ENCODE results near the gene YIPF1.
A peak's percentile ranks its signal among the peaks of the same experiment; 100 is the strongest.

Gene YIPF1

GRCh38 chr1:53889304-53890298 is at the start of gene YIPF1:
TSS of gene YIPF1 (minus strand) at chr1:53889797. CDS start at chr1:53888937, 860 bp downstream.
- DNase-seq, result peak; percentile 98

- no peak for DNase-seq
Observed at GRCh38 chr1:53938136-53938830, 48.7 kb upstream of the YIPF1 start.

GRCh38 chr1:53936430-53936829 is 46.8 kb upstream of the YIPF1 start:
- DNase-seq, result no peak

DNA sequence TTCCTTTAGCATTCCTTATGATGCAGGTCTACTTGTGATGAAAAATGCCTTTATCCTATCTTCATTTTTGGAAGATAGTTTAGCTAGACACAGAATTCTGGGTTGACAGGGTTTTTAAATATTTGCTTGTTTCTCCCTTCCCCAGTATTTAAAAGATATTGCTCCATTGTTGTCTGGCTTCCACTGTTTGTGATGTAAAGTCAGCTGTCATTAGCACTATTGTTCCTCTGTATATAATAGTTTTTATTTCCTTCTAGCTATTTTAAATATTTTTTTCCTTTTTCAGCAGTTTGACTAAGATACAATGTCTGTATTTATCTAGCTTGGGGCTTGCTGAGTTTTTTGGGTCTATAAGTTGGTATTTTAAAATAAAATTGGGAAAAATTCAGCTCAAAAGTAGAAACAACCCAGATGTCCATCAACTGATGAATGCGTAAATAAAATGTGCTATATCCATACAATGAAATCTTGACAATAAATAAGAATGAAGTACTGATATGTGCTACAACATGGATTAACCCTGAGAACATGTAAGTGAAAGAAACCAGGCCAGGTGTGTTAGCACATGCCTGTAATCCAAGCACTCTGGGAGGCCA is 44.7 kb upstream of the YIPF1 start:
- peak; percentile 22 for DNase-seq

GRCh38 chr1:53931523-53931922 is 41.9 kb upstream of the YIPF1 start:
- no peak for DNase-seq

DNA sequence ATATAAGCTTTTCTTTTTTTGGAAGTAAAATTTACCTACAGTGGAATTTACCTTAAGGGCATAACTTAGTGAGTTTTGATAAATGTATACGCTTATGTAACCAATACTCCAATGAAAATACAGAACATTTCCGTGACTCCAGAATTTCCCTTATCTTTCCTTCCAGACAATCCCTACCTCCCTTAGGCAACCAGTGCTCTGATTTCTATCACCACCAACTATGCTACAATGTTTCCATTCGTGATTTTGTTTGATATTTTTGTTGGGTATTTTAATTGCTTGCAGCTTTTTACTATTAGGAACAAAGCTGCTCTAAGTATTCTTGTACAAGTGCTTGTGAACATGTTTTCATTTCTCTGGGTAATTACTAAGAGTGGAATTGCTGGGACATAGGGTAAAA is 41.3 kb upstream of the YIPF1 start:
- DNase-seq, result no peak

GRCh38 chr1:53929246-53929960 is 39.8 kb upstream of the YIPF1 start:
- no peak for DNase-seq

DNA sequence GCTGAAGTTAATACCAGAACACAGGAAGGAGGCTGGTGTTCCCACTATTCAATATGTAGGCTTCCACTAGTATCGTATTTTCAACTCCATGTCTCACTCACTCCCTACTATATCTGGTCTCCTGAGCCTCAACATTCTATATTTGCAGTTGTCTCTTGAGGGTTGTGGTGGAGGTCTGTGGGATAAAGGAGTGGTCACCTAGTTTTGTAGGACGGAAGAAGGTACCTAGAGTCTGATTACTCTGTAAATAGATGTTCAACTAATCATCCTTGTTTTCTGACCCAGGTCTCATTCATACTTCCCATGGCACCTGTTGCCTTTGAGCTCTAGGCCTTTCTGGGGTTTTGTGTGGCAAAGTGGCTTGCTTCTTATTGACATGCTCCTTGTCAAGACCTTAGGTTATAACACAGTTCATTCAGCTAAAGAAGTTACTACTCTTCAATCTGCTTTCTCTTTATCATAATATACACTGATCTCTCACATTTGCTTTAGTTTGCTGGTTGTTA is 37.8 kb upstream of the YIPF1 start:
- DNase-seq, result no peak

DNA sequence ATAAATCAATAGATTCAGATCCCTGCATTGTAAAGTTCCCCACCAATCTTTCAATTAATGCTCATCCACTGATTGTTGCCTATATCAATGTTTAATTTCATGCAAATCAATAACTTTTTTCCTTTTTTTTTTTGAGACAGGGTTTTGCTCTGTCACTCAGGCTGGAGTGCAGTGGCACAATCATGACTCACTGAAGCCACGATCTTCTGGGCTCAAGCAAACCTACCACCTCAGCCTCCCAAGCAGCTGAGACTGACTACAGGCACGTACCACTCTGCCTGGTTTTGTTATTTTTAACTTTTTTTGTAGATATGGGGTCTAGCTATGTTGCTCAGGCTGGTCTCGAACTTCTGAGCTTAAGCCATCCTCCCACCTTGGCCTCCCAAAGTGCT is 30.1 kb upstream of the YIPF1 start:
- DNase-seq, result no peak

DNA sequence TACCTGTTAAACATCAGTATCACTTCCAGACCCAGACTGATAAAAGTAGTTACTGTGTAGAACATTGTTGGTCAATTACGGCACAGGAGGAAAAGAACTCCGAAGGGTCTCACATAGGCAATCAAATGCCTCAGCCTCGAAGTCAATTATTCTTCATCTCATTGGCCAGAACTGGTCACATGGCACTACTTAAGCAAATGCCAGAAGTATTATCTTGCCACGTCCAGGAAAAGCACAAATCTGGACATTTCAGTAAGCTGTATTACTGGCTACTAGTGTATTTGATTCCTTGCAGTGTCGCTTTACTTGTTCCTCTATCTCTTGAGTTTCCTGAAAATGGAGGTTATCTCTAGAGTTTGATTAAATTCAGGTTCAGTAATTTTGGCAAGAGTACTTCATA is 28.7 kb upstream of the YIPF1 start:
- no peak for DNase-seq

- peak; percentile 21 for DNase-seq
Observed at GRCh38 chr1:53913352-53914033, 23.9 kb upstream of the YIPF1 start.

GRCh38 chr1:53911442-53911841 is 21.8 kb upstream of the YIPF1 start:
- no peak for DNase-seq

DNA sequence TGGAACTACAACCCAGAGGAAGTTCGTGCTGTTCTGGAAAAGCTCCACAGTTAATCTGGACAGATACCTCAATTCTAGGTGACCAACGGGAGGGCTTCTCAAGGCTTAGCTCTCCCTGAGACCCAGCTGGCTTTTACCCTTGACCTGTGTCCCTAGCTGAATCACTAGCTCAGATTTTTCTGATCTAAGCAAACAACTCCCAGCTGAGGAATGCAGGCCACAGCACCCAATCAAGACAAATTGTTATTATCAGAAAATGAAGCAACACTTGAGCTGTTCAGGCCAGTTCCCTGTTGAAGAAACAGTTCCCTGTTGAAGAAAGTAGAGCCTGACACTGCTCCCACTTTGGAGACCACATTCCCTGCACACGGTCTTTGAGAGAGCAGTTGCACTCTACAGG is 20.3 kb upstream of the YIPF1 start:
- DNase-seq, result no peak

GRCh38 chr1:53906121-53906520 is 16.5 kb upstream of the YIPF1 start:
- no peak for DNase-seq

GRCh38 chr1:53905509-53905908 is 15.9 kb upstream of the YIPF1 start:
- no peak for DNase-seq

GRCh38 chr1:53902235-53903138 is 12.9 kb upstream of the YIPF1 start:
- peak; percentile 63 for DNase-seq

- no peak for DNase-seq
Observed at GRCh38 chr1:53899708-53900107, 10.1 kb upstream of the YIPF1 start.

DNA sequence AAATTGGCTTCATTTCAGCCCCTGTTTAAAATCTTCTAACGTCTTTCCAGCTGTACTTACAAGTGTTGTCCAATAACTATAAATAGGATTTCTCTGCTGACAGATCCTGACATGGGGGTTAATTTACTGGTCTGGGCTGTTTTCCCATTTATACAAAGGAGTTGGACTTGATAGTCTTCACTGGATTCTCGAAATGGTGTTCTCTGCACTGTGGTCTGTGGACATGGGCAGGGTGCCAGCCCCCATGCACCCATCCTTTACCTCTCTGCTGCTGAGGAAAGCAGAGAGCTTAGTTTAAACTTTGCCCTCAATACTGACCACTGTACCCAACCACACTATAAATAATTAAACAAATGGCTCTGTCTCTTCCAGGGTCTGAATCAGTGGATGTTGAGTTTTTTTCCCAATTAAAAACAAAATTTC is 9.6 kb upstream of the YIPF1 start:
- DNase-seq, result no peak

GRCh38 chr1:53896635-53897229 is 7.1 kb upstream of the YIPF1 start:
- no peak for DNase-seq

- no peak for DNase-seq
Observed at GRCh38 chr1:53895421-53895820, 5.8 kb upstream of the YIPF1 start.

DNA sequence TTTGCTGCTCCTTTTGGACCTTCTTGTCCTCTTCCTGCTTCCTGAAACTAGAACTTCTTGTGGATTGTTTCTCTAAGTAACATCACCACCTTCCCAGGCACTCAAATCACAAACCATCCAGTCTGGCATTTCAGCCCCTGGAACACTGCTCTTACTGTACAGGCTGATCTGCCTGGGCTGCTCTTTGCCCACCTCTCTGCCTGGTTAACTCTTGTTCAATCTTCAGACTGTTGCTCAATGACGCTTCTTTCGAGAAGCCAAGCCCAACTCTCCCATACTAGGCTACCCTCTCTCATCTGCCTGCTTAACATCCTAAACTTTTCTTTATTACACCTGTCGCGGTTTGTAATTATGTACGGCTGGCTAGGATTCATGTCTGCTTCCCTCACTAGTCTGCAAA is 5.0 kb upstream of the YIPF1 start:
- no peak for DNase-seq

Data from DMS53 (cell line).